Pancreas (tissue), 10 donors: ENCODE results near the gene RAB4B. TPM values are rescaled to one million over a fixed set of nuclear protein-coding genes. Genes with fewer than 3 reads are reported as not detected.
A peak's percentile ranks its signal among the peaks of the same experiment; 100 is the strongest.
"Not testable (repeated sequence)": the region's sequence is repeated elsewhere in the genome, so short reads cannot be mapped to it uniquely, and the experiment has no call there.

Experiments used
- ATAC-seq, 4 donors: fragments of 200-7000 bp; cut with Tn5 transposase; one replicate each; pipeline versions ENCODE4 v1.8.0 to v1.9.1; 2020; ENCODE audit warnings: mild to moderate bottlenecking in 4 of 4, moderate library complexity in 4 of 4
- DNase-seq, 6 donors: peaks; one replicate each; pipeline ENCODE4 v3.0.0-alpha.2; 2020
- FAIRE-seq: peaks from 2 replicates; lab custom pipeline; 2012; peaks lifted over from hg19 to GRCh38; lab: Jason Lieb, UNC
- H3K27ac ChIP-seq, 4 donors: fragments of 200-600 bp; sonication (generic); 1 replicate in 3 of 4; 2 replicates in 1 of 4; pipeline versions ENCODE4 v1.5.0 to v1.8.0; 2020
- H3K27me3 ChIP-seq, 4 donors: fragments of 200-600 bp; one replicate each; pipeline ENCODE4 v1.8.0; 2021
- H3K36me3 ChIP-seq, 3 donors: fragments of 200-600 bp; sonication (generic) in 1 of 3; one replicate each; pipeline versions ENCODE4 v1.5.0 to v1.8.0; 2020 to 2021
- H3K4me1 ChIP-seq, 3 donors: fragments of 200-600 bp; one replicate each; pipeline ENCODE4 v1.8.0; 2021
- H3K4me3 ChIP-seq, 4 donors: fragments of 200-600 bp; sonication (generic) in 2 of 4; one replicate each; pipeline versions ENCODE4 v1.5.0 to v1.8.0; 2020 to 2021
- H3K9me3 ChIP-seq, 4 donors: fragments of 200-600 bp; one replicate each; pipeline ENCODE4 v1.8.0; 2021
- WGBS, 2 donors: extraction: QIAGEN DNeasy Blood & Tissue Kit; methylation state at CpG; one replicate each; pipeline ENCODE4 v1.1.7; 2013; 5-methylcytosine and 5-hydroxymethylcytosine counted together
- intact Hi-C, 3 donors: fragments of 100-400 bp; cut with DNase I; formaldehyde crosslinking; loops; one replicate each; pipeline versions ENCODE4 v1.11.1 to v1.14.2; 2022
- polyA plus RNA-seq, 2 donors: library from polyadenylated mRNA; stranded (reverse); fragments of 200-250 nt; gene quantifications; one replicate each; pipeline ENCODE4 v1.2.3, GENCODE V29; 2013
- total RNA-seq, 6 donors: library from RNA; stranded (reverse); fragmentation: NEBNext Ultra II Directional in 4 of 6; extraction: Animal tissue kit (Norgen Biotek cat#: 25700) in 4 of 6; gene quantifications; one replicate each; pipeline versions ENCODE4 v1.2.1 to v1.2.4, GENCODE V29; 2021 to 2023
- TF ChIP-seq, protein P1 (sequence below), 4 donors: fragments of 200-600 bp; sonication (generic) in 3 of 4; IDR thresholded peaks; one replicate each; pipeline versions ENCODE4 v1.5.0 to v1.8.0; 2021; ENCODE audit warnings: antibody characterized with exemption in 4 of 4
- donor health status: healthy with polysubstance abuse.
- donor health status: DM: no; HTN: no; CAD: no; lungs with moderate emphysema.
- donor health status: DM: no; HTN: no; CAD: no.
- donor health status: control.
- donor health status: control.
- donor health status: Bipolar disorder and iron deficiency.
- donor health status: DM: yes; HTN: yes; CAD: no.
- donor health status: DM: no; HTN: no; CAD: no.
- donor health status: DM: no; HTN: no; CAD: no.
- donor health status: DM: yes; HTN: yes; CAD: no.

RAB4B gene
- total and polyA plus RNA-seq, 8 donors, result 5.0 to 45.8 (median 10.5) TPM

GRCh38 chr19:40813182-40813581 lies 35.1 kb downstream of the RAB4B start:
- TF ChIP-seq, protein P1, sequence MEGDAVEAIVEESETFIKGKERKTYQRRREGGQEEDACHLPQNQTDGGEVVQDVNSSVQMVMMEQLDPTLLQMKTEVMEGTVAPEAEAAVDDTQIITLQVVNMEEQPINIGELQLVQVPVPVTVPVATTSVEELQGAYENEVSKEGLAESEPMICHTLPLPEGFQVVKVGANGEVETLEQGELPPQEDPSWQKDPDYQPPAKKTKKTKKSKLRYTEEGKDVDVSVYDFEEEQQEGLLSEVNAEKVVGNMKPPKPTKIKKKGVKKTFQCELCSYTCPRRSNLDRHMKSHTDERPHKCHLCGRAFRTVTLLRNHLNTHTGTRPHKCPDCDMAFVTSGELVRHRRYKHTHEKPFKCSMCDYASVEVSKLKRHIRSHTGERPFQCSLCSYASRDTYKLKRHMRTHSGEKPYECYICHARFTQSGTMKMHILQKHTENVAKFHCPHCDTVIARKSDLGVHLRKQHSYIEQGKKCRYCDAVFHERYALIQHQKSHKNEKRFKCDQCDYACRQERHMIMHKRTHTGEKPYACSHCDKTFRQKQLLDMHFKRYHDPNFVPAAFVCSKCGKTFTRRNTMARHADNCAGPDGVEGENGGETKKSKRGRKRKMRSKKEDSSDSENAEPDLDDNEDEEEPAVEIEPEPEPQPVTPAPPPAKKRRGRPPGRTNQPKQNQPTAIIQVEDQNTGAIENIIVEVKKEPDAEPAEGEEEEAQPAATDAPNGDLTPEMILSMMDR (IDR thresholded peaks at IDR 0.05), result no peak
- Histone ChIP-seq H3K4me1 (no peaks in the 10 kb centered on the region), H3K4me3 (no peak overlapping the region), H3K27me3 (no peaks in the 10 kb centered on the region), H3K9me3 (no peaks in the 10 kb centered on the region), H3K27ac (no peak overlapping the region), H3K36me3 (no peaks in the 10 kb centered on the region)
- ATAC-seq (no peak), FAIRE-seq (no peak), DNase-seq (no peak)
- intact Hi-C loops, result loop anchor here in 1 of 3 donors (10.0 kb wide), 1 partner anchor 148 kb away; no protein-coding TSS in a partner anchor
- 42 to 50% methylated on average over 3 to 4 of the region's 4 CpGs for WGBS, 2 donors

GRCh38 chr19:40815223-40815622 lies 37.2 kb downstream of the RAB4B start:
- Histone ChIP-seq H3K27me3 (no peaks in the 10 kb centered on the region), H3K27ac (no peak overlapping the region), H3K4me1 (peaks cover 0 to 6% (median 3%) of the 10 kb centered on the region in 3 donors), H3K4me3 (no peak overlapping the region), H3K36me3 (no peaks in the 10 kb centered on the region), H3K9me3 (no peaks in the 10 kb centered on the region)
- FAIRE-seq (no peak), ATAC-seq (no peak), DNase-seq (no peak)
- 54 to 68% methylated on average over 4 of the region's 4 CpGs for WGBS, 2 donors
- intact Hi-C loops, result loop anchor here in 1 of 3 donors (10.0 kb wide), 1 partner anchor 150 kb away; no protein-coding TSS in a partner anchor
- TF ChIP-seq, protein P1 (IDR thresholded peaks at IDR 0.05), result no peak

- not testable (repeated sequence) for H3K9me3 ChIP-seq, H3K27me3 ChIP-seq, FAIRE-seq, H3K27ac ChIP-seq, H3K36me3 ChIP-seq
- 23 to 36% methylated on average over 23 to 32 of the region's 36 CpGs for WGBS, 2 donors
- Histone ChIP-seq H3K4me3 (peak overlapping the region in 2 of 4 donors; percentile 24 to 36), H3K4me1 (peaks cover 18 to 23% (median 18%) of the 10 kb centered on the region in 3 donors)
- peak; percentile 79 to 91 (median 88) for ATAC-seq
- TF ChIP-seq, protein P1 (IDR thresholded peaks at IDR 0.05), result peak in 1 of 4 donors; percentile 5
- intact Hi-C loops, result loop anchor here in 1 of 3 donors (10.0 kb wide), 1 partner anchor 154 kb away; no protein-coding TSS in a partner anchor
- DNase-seq, result peak; percentile 77 to 94 (median 85)
These were observed 40.7 kb downstream of the RAB4B start for GRCh38 chr19:40818480-40819399.

DNA sequence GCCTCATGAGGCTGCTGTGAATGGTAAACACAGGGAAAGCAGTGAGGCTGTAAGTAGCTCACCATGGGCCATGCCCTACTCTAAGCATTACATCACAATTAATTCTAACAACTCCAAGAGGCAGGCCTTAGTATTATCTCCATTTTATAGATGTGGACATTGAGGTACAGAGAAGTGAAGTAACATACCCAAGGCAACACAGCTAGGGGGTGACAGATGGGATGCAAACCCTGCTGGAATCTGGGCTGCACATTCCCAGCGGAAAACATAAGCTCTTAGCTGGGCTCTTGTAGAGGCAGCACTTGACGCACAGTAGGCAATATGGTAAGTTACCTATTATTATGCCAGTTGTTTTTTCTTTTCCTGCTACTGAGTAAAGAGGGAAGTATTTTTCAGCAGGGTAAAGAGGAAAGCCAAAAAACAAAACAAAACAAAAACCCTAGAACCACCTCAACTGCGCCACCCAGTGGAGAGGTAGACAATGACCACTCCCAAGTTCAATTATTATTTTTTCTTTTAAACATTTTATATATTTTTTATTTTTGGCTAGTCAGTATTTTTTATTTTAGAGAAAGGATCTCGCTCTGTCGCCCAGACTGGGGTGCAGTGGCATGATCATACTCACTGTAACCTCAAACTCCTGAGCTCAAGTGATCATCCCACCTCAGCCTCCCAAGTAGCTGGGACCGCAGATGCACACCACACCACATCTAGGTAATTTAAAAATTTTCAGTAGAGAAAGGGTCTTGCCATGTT lies 41.6 kb downstream of the RAB4B start:
- TF ChIP-seq, protein P1 (IDR thresholded peaks at IDR 0.05), result peak; percentile 58 to 75 (median 69)
- peak overlapping the region in 1 of 4 donors; percentile 50 for H3K27ac ChIP-seq
- H3K9me3 ChIP-seq, H3K4me3 ChIP-seq, H3K27me3 ChIP-seq, FAIRE-seq, H3K36me3 ChIP-seq: not testable (repeated sequence)
- peak; percentile 33 to 69 (median 61) for ATAC-seq
- peaks cover 21 to 25% (median 21%) of the 10 kb centered on the region in 3 donors for H3K4me1 ChIP-seq
- DNase-seq, result peak in 3 of 6 donors; percentile 27 to 72 (median 53)
- 45 to 47% methylated on average over 6 of the region's 6 CpGs for WGBS, 2 donors
- intact Hi-C loops, result loop anchor here in 1 of 3 donors (10.0 kb wide), 1 partner anchor 155 kb away; no protein-coding TSS in a partner anchor
